Measurements from ENCODE around the gene UBLCP1. TPM values are rescaled to one million over a fixed set of nuclear protein-coding genes. Genes with fewer than 3 reads are reported as not detected.
"Not testable (repeated sequence)": the region's sequence is repeated elsewhere in the genome, so short reads cannot be mapped to it uniquely, and the experiment has no call there.

Gene UBLCP1
- total RNA-seq, 1 experiment from 2014 or later: 32.9 TPM

GRCh38 chr5:159227452-159227851 is 35.6 kb upstream of the UBLCP1 start:
- H3K27ac ChIP-seq (ENCODE audit: low read depth, low read length): no peak overlapping the region
- intact Hi-C loops (cut with micrococcal nuclease): no loop called here
- no peaks in the 10 kb centered on the region for H3K9me2 ChIP-seq (ENCODE audit: insufficient read depth)
- no peaks in the 10 kb centered on the region for H3K27me3 ChIP-seq (ENCODE audit: insufficient read depth, low read length)
- no peak for ATAC-seq
- H3K79me2 ChIP-seq (ENCODE audit: insufficient read depth, low read length): no peaks in the 10 kb centered on the region
- TF ChIP-seq ZNF274 (IDR thresholded peaks at IDR 0.05; ENCODE audit: low read depth, low read length) (no peak), EZH2 (IDR thresholded peaks at IDR 0.05) (no peak), EGR1 (IDR thresholded peaks at IDR 0.05; ENCODE audit: low read depth) (no peak), ZFX (IDR thresholded peaks at IDR 0.05) (no peak), ATF3 (IDR thresholded peaks at IDR 0.05) (no peak), POLR2A (IDR thresholded peaks at IDR 0.05; ENCODE audit: borderline replicate concordance, extremely low read depth, insufficient read depth, insufficient read length) (no peak), FOSL1 (IDR thresholded peaks at IDR 0.05; ENCODE audit: low read depth) (no peak), POLR2AphosphoS5 (IDR thresholded peaks at IDR 0.05; ENCODE audit: low read depth, low read length) (no peak)
- TF ChIP-seq, protein P1, sequence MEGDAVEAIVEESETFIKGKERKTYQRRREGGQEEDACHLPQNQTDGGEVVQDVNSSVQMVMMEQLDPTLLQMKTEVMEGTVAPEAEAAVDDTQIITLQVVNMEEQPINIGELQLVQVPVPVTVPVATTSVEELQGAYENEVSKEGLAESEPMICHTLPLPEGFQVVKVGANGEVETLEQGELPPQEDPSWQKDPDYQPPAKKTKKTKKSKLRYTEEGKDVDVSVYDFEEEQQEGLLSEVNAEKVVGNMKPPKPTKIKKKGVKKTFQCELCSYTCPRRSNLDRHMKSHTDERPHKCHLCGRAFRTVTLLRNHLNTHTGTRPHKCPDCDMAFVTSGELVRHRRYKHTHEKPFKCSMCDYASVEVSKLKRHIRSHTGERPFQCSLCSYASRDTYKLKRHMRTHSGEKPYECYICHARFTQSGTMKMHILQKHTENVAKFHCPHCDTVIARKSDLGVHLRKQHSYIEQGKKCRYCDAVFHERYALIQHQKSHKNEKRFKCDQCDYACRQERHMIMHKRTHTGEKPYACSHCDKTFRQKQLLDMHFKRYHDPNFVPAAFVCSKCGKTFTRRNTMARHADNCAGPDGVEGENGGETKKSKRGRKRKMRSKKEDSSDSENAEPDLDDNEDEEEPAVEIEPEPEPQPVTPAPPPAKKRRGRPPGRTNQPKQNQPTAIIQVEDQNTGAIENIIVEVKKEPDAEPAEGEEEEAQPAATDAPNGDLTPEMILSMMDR (IDR thresholded peaks at IDR 0.05 in 2 of 3, conservative IDR thresholded peaks at IDR 0.05 in 1 of 3; ENCODE audit: borderline replicate concordance in 1 of 3, insufficient read depth in 1 of 3, low read depth in 2 of 3, low read length in 2 of 3): no peak
- H3K4me3 ChIP-seq (replicated peaks in 1 of 2; ENCODE audit: low read depth in 1 of 2, low read length in 2 of 2): no peak overlapping the region
- H3K4me2 ChIP-seq (ENCODE audit: low read length): no peak overlapping the region
- no TSS peak for BruUV-seq (replicated peaks)
- no peak overlapping the region for H2AFZ ChIP-seq (ENCODE audit: low read depth, low read length, poor library complexity, severe bottlenecking)
- ChIA-PET POLR2A (no interaction called here), RAD21 (ENCODE audit: low non-redundant PET in 1 of 2, low total read pairs in 2 of 2, uncharacterized antibody in 2 of 2, unreplicated experiment in 2 of 2) (no interaction called here), CTCF (no interaction called here)
- H3K36me3 ChIP-seq (ENCODE audit: control insufficient read depth in 1 of 2, insufficient read depth in 2 of 2, low read length in 2 of 2): no peaks in the 10 kb centered on the region
- no peaks in the 10 kb centered on the region for H3K9me3 ChIP-seq (ENCODE audit: control insufficient read depth in 1 of 2, insufficient read depth in 1 of 2, low read depth in 1 of 2, low read length in 2 of 2)
- H4K20me1 ChIP-seq (ENCODE audit: insufficient read depth): no peaks in the 10 kb centered on the region
- H3K9ac ChIP-seq (ENCODE audit: low read length): no peak overlapping the region
- no peak for DNase-seq (ENCODE audit: low read depth, low spot score)
- H3K4me1 ChIP-seq (ENCODE audit: control insufficient read depth in 1 of 2, insufficient read depth in 2 of 2, low read length in 2 of 2): peaks cover 0 to 6% of the 10 kb centered on the region in 2 experiments; a peak in 2 of 4 replicates

- H3K79me2 ChIP-seq (ENCODE audit: insufficient read depth, low read length); H3K9ac ChIP-seq (ENCODE audit: low read length); H3K27ac ChIP-seq (ENCODE audit: low read depth, low read length); RAD21 ChIA-PET (ENCODE audit: low non-redundant PET in 1 of 2, low total read pairs in 2 of 2, uncharacterized antibody in 2 of 2, unreplicated experiment in 2 of 2); H4K20me1 ChIP-seq (ENCODE audit: insufficient read depth); H3K9me2 ChIP-seq (ENCODE audit: insufficient read depth); H3K4me3 ChIP-seq (replicated peaks in 1 of 2; ENCODE audit: low read depth in 1 of 2, low read length in 2 of 2); BruUV-seq (replicated peaks); CTCF ChIA-PET; H3K9me3 ChIP-seq (ENCODE audit: control insufficient read depth in 1 of 2, insufficient read depth in 1 of 2, low read depth in 1 of 2, low read length in 2 of 2); H3K36me3 ChIP-seq (ENCODE audit: control insufficient read depth in 1 of 2, insufficient read depth in 2 of 2, low read length in 2 of 2); H2AFZ ChIP-seq (ENCODE audit: low read depth, low read length, poor library complexity, severe bottlenecking); H3K27me3 ChIP-seq (ENCODE audit: insufficient read depth, low read length); H3K4me1 ChIP-seq (ENCODE audit: control insufficient read depth in 1 of 2, insufficient read depth in 2 of 2, low read length in 2 of 2); intact Hi-C loops (cut with micrococcal nuclease); H3K4me2 ChIP-seq (ENCODE audit: low read length); ATAC-seq; POLR2A ChIA-PET; DNase-seq (ENCODE audit: low read depth, low spot score): not testable (repeated sequence)
Measured at GRCh38 chr5:159228097-159228496, 35.0 kb upstream of the UBLCP1 start.

All from HCT116 (cell line).